ENCODE results near the gene F12.

The F12 gene

GRCh38 chr5:177429248-177430040 is 20.1 kb upstream of the F12 start:
- peak overlapping the region; percentile 95; the same call in 1 of the 2 replicates for H3K27ac ChIP-seq
- TF ChIP-seq, protein P1, sequence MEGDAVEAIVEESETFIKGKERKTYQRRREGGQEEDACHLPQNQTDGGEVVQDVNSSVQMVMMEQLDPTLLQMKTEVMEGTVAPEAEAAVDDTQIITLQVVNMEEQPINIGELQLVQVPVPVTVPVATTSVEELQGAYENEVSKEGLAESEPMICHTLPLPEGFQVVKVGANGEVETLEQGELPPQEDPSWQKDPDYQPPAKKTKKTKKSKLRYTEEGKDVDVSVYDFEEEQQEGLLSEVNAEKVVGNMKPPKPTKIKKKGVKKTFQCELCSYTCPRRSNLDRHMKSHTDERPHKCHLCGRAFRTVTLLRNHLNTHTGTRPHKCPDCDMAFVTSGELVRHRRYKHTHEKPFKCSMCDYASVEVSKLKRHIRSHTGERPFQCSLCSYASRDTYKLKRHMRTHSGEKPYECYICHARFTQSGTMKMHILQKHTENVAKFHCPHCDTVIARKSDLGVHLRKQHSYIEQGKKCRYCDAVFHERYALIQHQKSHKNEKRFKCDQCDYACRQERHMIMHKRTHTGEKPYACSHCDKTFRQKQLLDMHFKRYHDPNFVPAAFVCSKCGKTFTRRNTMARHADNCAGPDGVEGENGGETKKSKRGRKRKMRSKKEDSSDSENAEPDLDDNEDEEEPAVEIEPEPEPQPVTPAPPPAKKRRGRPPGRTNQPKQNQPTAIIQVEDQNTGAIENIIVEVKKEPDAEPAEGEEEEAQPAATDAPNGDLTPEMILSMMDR (conservative IDR thresholded peaks at IDR 0.05): no peak

DNA sequence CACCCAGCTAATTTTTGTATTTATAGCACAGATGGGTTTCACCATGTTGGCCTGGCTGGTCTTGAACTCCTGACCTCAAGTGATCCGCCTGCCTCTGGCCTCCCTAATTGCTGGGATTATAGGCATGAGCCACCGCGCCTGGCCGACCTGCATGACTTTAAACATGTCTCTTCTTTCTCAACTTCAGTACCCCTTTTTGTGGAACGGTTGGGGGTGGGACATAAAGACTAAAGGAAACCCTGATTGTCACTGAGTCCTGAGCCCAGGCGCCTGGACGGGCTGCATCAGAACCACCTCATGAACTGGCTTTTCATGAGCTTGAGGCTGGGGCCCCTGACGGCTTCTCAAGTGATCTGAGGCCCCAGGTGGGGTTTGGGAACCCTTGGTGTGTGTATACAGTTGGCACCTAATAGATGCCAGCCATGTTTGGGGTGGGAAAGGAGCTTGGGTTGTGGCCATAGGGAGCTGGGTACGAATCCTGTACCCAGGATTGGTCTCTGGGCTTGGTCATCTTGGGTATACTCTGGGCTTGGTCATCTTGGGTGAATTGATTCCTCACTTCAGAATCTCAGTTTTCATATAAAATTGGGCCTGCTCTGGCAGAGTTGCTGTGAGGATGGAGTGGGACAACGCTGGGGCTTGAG is 19.3 kb upstream of the F12 start:
- peak overlapping the region; percentile 95; the same call in 1 of the 2 replicates for H3K27ac ChIP-seq

DNA sequence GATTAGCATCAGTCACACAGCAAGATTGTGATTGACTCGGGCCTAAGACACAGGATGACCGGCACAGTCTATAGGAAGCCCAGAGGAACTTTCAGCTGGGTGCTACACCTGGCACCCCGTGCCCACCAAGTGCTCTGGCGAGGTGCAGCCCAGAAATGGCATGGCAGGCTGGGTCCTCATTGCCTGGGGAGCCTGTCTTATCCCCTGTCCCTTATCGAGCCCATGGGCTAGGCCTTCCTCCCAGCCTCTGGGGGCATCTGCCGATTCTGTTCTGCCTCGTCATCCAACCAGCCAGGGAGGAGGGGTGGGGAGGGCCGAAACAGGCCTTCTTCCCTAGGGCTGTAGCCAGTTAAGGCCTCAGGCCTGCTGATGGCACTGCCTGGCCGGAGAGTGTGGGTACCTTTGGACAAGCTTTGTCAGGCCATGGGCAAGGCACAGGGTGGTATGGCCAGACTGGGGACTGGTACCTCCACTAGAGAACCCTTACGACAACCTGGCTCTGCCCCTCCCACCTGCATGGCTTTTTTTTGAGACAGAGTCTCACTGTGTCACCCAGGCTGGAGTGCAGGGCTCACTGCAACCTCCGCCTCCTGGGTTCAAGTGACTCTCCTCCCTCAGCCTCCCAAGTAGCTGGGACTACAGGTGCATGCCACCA is 18.7 kb upstream of the F12 start:
- peak overlapping the region; percentile 95 for H3K27ac ChIP-seq
- TF ChIP-seq, protein P1 (conservative IDR thresholded peaks at IDR 0.05): no peak

More for the DNA sequence above, 19.3 kb upstream of the F12 start:
- TF ChIP-seq, protein P1 (conservative IDR thresholded peaks at IDR 0.05): no peak

DNA sequence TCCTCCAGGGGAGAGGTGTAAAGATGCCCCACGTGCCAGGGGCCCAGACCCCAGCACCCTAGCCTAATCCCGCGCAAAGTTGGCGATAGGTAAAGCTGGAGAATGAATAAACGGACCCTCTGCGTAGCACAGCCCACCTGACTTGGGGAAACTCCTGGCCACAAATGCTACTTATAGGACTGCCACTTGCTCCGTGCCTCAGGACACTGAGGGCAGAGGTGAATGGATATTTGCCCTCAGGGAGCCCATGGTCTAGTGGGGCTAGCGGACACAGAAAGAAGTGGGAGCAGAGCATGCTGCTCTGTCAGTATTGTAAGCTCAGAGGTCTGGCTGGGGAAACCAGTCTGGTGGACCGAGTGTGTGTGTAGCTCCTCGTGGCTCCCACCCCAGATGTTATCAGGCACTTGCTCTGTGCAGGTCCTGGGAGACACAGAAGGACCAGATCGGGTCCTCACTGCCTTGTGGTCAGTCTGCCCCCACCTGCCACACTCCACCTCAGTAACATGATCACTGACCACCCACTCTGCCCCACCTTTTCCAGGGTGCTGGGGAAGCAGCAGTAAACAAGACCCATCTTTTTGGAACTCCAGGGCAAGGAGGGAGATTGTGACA is 18.0 kb upstream of the F12 start:
- H3K27ac ChIP-seq: peak overlapping the region; percentile 95
- TF ChIP-seq, protein P1 (conservative IDR thresholded peaks at IDR 0.05): no peak

DNA sequence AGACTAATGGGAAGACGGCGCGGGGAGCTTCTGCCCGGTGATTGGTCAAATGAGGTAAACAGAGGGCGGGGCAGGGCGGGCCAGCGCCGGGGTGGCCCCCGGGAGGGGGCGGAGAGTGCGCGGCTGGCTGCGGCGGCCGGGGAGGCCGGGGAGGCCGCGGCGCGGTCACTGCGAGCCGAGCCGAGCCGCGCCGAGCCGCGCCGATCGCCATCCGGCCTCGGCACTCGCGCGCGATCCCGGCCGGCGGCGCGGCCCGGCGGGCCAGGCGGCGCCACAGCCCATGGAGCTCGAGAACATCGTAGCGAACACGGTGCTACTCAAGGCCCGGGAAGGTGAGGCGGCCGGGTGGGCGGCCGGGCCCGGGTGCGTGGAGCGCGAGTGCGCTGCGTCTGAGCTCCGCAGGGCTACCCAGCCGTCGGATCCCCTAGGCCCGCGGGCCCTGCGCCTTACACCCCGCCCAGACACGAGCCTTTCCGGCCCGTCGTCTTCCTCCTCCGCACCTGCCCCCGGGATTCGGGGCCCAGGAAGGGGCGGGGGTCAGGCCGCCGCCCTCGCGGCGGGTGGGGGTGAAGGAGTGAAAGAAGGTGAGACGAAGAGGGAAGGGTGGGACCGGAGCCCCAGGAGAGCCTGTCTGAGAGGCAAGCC is 17.3 kb upstream of the F12 start, which contains the start of gene GRK6:
Gene GRK6 (plus strand): TSS at position 111 of the 645 bp plus-strand sequence. CDS start 170 bp downstream, at position 281.
- TF ChIP-seq, protein P1 (conservative IDR thresholded peaks at IDR 0.05): no peak

DNA sequence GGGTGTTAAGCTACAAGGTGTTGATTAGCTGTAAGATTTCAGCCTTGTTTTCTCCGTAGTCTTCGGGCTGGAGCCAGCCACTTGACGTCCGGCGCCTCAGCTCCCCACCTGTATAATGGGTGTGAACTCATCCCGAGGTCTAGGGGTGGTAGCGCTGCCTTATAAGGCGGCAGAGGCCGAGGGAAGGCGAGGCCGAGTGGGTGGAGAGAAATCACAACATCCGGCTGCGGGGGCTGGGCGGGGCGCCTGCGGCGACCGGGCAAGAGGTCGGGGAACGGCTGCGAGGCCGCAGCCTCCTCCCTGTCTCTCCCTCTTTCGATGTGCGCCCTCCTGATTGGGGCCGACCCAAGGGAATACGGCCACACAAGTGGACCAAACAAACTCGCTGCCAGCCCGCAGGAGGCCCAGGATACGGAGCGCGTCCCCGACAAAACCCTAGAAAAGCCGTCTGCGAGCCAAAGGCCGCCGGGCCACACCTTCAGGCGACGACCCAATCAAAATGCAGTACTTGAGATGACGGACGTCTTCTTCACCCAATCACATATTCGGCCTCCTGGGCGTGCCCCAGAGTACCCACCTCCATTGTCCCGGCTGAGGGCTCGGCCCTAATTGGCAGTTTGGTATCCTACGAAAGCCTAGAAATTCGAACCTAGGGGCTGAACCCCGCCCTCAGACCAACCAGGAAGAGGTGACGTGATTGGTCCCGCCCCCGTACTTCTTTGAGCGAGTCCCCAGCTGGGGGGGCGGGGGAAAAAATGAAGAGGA is 16.6 kb upstream of the F12 start:
- TF ChIP-seq, protein P1 (conservative IDR thresholded peaks at IDR 0.05): no peak
- peak overlapping the region; percentile 95 for H3K27ac ChIP-seq

More for the DNA sequence above, 17.3 kb upstream of the F12 start, which contains the start of gene GRK6:
- H3K27ac ChIP-seq: peak within 1 kb of the TSS; percentile 95
